HG02943 (cell line): ENCODE measurements around the gene NPBWR2.

ENCODE experiments used
- ATAC-seq: cut with Tn5 transposase; IDR thresholded peaks from one replicate; pipeline ENCODE4 v1.9.1; 2021; ENCODE audit warnings: mild to moderate bottlenecking, low read depth, moderate library complexity; ENCODE audit not compliant: unreplicated experiment

NPBWR2 gene

GRCh38 chr20:64106981-64107735, at the start of gene NPBWR2:
NPBWR2 (minus strand) TSS chr20:64107565; CDS start chr20:64106831, 734 bp downstream.
- ATAC-seq: no peak

- ATAC-seq: no peak
These were observed 48.9 kb upstream of the NPBWR2 start for GRCh38 chr20:64156136-64156885.

- ATAC-seq: no peak
These were observed 48.1 kb upstream of the NPBWR2 start for GRCh38 chr20:64155258-64156135.

GRCh38 chr20:64154590-64155257, 47.4 kb upstream of the NPBWR2 start:
- no peak for ATAC-seq

GRCh38 chr20:64153861-64154589, 46.7 kb upstream of the NPBWR2 start:
- no peak for ATAC-seq

- ATAC-seq: no peak
These were observed 46.0 kb upstream of the NPBWR2 start for GRCh38 chr20:64153410-64153809.

GRCh38 chr20:64152906-64153305, 45.5 kb upstream of the NPBWR2 start:
- ATAC-seq: no peak

- no peak for ATAC-seq
These were observed 44.5 kb upstream of the NPBWR2 start for GRCh38 chr20:64151633-64152530.

- ATAC-seq: no peak
These were observed 43.6 kb upstream of the NPBWR2 start for GRCh38 chr20:64150756-64151632.

GRCh38 chr20:64149809-64150560, 42.6 kb upstream of the NPBWR2 start:
- no peak for ATAC-seq

- no peak for ATAC-seq
These were observed 41.8 kb upstream of the NPBWR2 start for GRCh38 chr20:64149141-64149540.

- ATAC-seq: no peak
These were observed 41.2 kb upstream of the NPBWR2 start for GRCh38 chr20:64148581-64148980.

GRCh38 chr20:64146936-64147477, 39.6 kb upstream of the NPBWR2 start:
- no peak for ATAC-seq

- ATAC-seq: no peak
These were observed 39.1 kb upstream of the NPBWR2 start for GRCh38 chr20:64146301-64146935.

- no peak for ATAC-seq
These were observed 38.3 kb upstream of the NPBWR2 start for GRCh38 chr20:64145458-64146300.
